Smooth muscle cell (in vitro differentiated cells): Measurements from ENCODE around the gene FN3K. TPM values are rescaled to one million over a fixed set of nuclear protein-coding genes. Genes with fewer than 3 reads are reported as not detected.

ENCODE experiments used
- DNase-seq: peaks from one replicate; lab custom pipeline; 2025; ENCODE audit not compliant: unreplicated experiment; lab: John Stamatoyannopoulos, UW
- H2AFZ ChIP-seq: fragments of 200-600 bp; sonication (generic); 2 replicates; pipeline ENCODE4 v1.6.0; 2016; ENCODE audit warnings: antibody characterized with exemption, low read depth, mild to moderate bottlenecking
- H3F3A ChIP-seq: fragments of 200-600 bp; sonication (generic); 2 replicates; pipeline ENCODE4 v1.6.0; 2017; ENCODE audit warnings: antibody characterized with exemption, low read depth
- H3K27ac ChIP-seq: fragments of 200-600 bp; sonication (generic); 2 replicates; pipeline ENCODE4 v1.5.1; 2016; ENCODE audit warnings: low read depth, mild to moderate bottlenecking
- H3K27me3 ChIP-seq: fragments of 200-600 bp; sonication (generic); 2 replicates; pipeline ENCODE4 v1.6.1; 2016; ENCODE audit warnings: low read depth, mild to moderate bottlenecking
- H3K36me3 ChIP-seq: fragments of 200-600 bp; sonication (generic); 2 replicates; pipeline ENCODE4 v1.5.1; 2016; ENCODE audit warnings: low read depth
- H3K4me1 ChIP-seq: fragments of 200-600 bp; sonication (generic); 2 replicates; pipeline ENCODE4 v1.5.1; 2016; ENCODE audit warnings: low read depth
- H3K4me2 ChIP-seq: fragments of 200-600 bp; sonication (generic); 2 replicates; pipeline ENCODE4 v1.6.0; 2016; ENCODE audit warnings: mild to moderate bottlenecking
- H3K4me3 ChIP-seq: fragments of 200-600 bp; sonication (generic); 2 replicates; pipeline ENCODE4 v1.5.1; 2016; ENCODE audit warnings: mild to moderate bottlenecking
- H3K79me2 ChIP-seq: fragments of 200-600 bp; sonication (generic); 2 replicates; pipeline ENCODE4 v1.6.0; 2016; ENCODE audit warnings: low read depth, mild to moderate bottlenecking
- H3K9ac ChIP-seq: fragments of 200-600 bp; sonication (generic); 2 replicates; pipeline ENCODE4 v1.6.0; 2016; ENCODE audit warnings: low read depth
- H3K9me3 ChIP-seq: fragments of 200-600 bp; sonication (generic); replicated peaks from 2 replicates; pipeline ENCODE4 v1.5.1; 2016; ENCODE audit warnings: low read depth
- H4K20me1 ChIP-seq: fragments of 200-600 bp; sonication (generic); 2 replicates; pipeline ENCODE4 v1.6.0; 2016; ENCODE audit warnings: low read depth
- CTCF ChIP-seq: fragments of 200-600 bp; sonication (generic); IDR thresholded peaks from 2 replicates; pipeline ENCODE4 v1.5.1; 2017; ENCODE audit warnings: borderline replicate concordance, mild to moderate bottlenecking, antibody characterized with exemption; ENCODE audit not compliant: insufficient read depth, poor library complexity, severe bottlenecking
- WGBS: methylation state at CpG from one replicate; pipeline ENCODE4 v1.1.7; 2016; ENCODE audit warnings: low lambda C conversion rate; 5-methylcytosine and 5-hydroxymethylcytosine counted together
- polyA plus RNA-seq: library from polyadenylated mRNA; unstranded; fragments of >200 nt; fragmentation: Nextera tagmentation; extraction: Ambion mirVana; gene quantifications from 2 replicates; pipeline ENCODE4 v1.2.1, GENCODE V29; 2016
- total RNA-seq: library from RNA; depleted of rRNA; stranded (reverse); fragments of >200 nt; gene quantifications from 2 replicates; pipeline ENCODE4 v1.2.3, GENCODE V29; 2014

FN3K gene
- total and polyA plus RNA-seq, 2 experiments from 2014 or later: 0.94 to 1.2 TPM

GRCh38 chr17:82799591-82799990 is 64.2 kb downstream of the FN3K start:
- Histone ChIP-seq H3K9me3 (no peaks in the 10 kb centered on the region), H3K4me2 (no peak overlapping the region), H3K27ac (no peak overlapping the region), H3F3A (no peaks in the 10 kb centered on the region), H3K4me3 (no peak overlapping the region), H3K79me2 (no peaks in the 10 kb centered on the region), H4K20me1 (peaks cover 14% of the 10 kb centered on the region), H3K36me3 (no peaks in the 10 kb centered on the region), H3K27me3 (no peaks in the 10 kb centered on the region), H3K4me1 (no peaks in the 10 kb centered on the region), H2AFZ (no peak overlapping the region), H3K9ac (no peak overlapping the region)
- DNase-seq: no peak
- 93% methylated on average over 16 of the region's 16 CpGs for WGBS
- no peak for TF ChIP-seq CTCF

Other genes starting within 250 kb of the FN3K start
- gene FOXK2, start 215.9 kb upstream of the FN3K start, total RNA-seq: 27.1 and 27.3 TPM in 2 replicates
- gene FOXK2, start 215.9 kb upstream of the FN3K start, polyA plus RNA-seq: 25.9 and 39.3 TPM in 2 replicates
- gene WDR45B, start 87.2 kb upstream of the FN3K start, total RNA-seq: 76.7 and 94.6 TPM in 2 replicates
- gene WDR45B, start 87.2 kb upstream of the FN3K start, polyA plus RNA-seq: 73.0 and 80.5 TPM in 2 replicates
- 5.6 and 12.0 TPM in 2 replicates for gene RAB40B, start 36.9 kb upstream of the FN3K start, total RNA-seq
- gene RAB40B, start 36.9 kb upstream of the FN3K start, polyA plus RNA-seq: 16.0 and 20.5 TPM in 2 replicates
- 12.8 and 16.8 TPM in 2 replicates for gene FN3KRP, start 18.9 kb upstream of the FN3K start, total RNA-seq
- 26.9 and 34.8 TPM in 2 replicates for gene FN3KRP, start 18.9 kb upstream of the FN3K start, polyA plus RNA-seq
- gene TBCD, start 16.4 kb downstream of the FN3K start, total RNA-seq: 29.1 and 31.5 TPM in 2 replicates
- gene TBCD, start 16.4 kb downstream of the FN3K start, polyA plus RNA-seq: 38.8 and 45.3 TPM in 2 replicates
- gene ZNF750, start 104.4 kb downstream of the FN3K start, total RNA-seq: 4.5 and 7.1 TPM in 2 replicates
- 0.93 and 3.2 TPM in 2 replicates for gene ZNF750, start 104.4 kb downstream of the FN3K start, polyA plus RNA-seq